ENCODE results near the gene MORN5. TPM values are rescaled to one million over a fixed set of nuclear protein-coding genes. Genes with fewer than 3 reads are reported as not detected.
"Not testable (repeated sequence)": the region's sequence is repeated elsewhere in the genome, so short reads cannot be mapped to it uniquely, and the experiment has no call there.

The MORN5 gene
- total RNA-seq, 1 donor from 2014 or later, result not detected

DNA sequence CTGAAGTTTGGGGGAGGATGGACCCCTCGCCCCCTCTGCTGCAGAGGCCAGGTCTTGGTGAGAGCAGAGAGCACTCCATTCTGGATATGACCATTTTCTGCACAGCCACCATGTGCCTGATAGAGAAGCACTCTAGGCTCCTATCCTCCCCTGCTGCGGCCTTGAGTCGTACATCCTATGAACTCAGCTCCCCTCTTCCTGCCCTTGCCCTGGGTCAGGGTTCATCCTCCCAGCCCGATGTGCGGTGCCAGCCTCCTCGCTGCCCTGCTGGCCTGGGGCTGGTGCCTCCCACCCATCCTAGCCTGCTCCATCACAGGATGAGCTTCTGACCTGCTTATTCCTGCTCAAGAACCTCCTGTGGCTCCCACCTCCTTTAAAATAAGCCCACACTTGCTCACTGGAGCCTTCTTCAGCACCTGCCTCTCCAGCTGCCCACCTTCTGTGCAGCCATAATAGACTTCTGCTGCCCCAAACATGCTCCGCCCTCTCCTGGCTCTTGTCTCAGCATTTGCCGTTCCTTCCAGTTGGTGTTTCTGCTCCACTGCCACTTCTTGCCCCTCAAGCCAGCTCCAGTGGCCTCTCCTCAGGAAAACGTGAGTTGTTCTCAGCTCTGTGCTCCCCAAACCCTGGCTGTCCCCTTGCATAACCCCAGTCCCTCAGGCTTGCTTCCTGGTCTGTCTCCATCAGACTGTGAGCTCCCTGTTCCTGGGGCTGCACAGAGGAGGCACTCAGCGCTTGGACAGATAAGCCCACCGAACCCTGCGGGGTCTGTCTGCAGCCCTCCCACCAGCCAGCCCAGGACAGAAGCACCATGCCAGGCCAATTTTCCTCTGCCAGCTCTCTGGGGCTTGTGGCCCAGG lies 44.3 kb upstream of the MORN5 start:
- DNase-seq (ENCODE audit: low spot score), result no peak
- H3K27me3 Mint-ChIP-seq (ENCODE audit: low read depth), result peaks cover 32% of the 10 kb centered on the region
- H3K9me3 Mint-ChIP-seq (ENCODE audit: low read depth), result no peaks in the 10 kb centered on the region
- H3K4me1 Mint-ChIP-seq (ENCODE audit: low read depth), result no peaks in the 10 kb centered on the region
- no peak overlapping the region for H3K27ac Mint-ChIP-seq (ENCODE audit: unreplicated experiment)
- H3K4me3 Mint-ChIP-seq (ENCODE audit: unreplicated experiment), result no peak overlapping the region
- TF ChIP-seq, protein P1, sequence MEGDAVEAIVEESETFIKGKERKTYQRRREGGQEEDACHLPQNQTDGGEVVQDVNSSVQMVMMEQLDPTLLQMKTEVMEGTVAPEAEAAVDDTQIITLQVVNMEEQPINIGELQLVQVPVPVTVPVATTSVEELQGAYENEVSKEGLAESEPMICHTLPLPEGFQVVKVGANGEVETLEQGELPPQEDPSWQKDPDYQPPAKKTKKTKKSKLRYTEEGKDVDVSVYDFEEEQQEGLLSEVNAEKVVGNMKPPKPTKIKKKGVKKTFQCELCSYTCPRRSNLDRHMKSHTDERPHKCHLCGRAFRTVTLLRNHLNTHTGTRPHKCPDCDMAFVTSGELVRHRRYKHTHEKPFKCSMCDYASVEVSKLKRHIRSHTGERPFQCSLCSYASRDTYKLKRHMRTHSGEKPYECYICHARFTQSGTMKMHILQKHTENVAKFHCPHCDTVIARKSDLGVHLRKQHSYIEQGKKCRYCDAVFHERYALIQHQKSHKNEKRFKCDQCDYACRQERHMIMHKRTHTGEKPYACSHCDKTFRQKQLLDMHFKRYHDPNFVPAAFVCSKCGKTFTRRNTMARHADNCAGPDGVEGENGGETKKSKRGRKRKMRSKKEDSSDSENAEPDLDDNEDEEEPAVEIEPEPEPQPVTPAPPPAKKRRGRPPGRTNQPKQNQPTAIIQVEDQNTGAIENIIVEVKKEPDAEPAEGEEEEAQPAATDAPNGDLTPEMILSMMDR (IDR thresholded peaks at IDR 0.05), result no peak
- H3K36me3 Mint-ChIP-seq (ENCODE audit: low read depth), result no peaks in the 10 kb centered on the region

DNA sequence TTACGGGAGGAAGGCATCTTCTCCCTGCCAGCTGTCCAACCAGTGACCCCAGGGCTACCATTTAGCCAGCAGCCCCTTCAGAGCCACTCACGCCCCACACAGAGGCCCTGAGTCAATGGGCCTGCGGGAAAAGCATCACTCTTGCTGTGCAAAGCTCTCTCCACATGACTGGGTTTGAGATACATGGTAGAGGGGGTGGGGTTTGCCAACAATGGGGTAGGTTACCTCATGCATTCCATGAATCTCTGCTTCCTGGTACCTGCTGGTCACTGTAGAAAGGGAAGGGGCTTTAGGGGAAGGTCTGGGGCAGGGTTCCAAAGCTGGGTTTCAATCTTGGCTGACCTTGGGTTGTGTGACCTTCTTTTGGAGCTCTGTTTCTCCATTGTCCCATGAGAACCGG lies 43.7 kb upstream of the MORN5 start:
- no peaks in the 10 kb centered on the region for H3K4me1 Mint-ChIP-seq (ENCODE audit: low read depth)
- peaks cover 32% of the 10 kb centered on the region for H3K27me3 Mint-ChIP-seq (ENCODE audit: low read depth)
- no peaks in the 10 kb centered on the region for H3K36me3 Mint-ChIP-seq (ENCODE audit: low read depth)
- no peak for DNase-seq (ENCODE audit: low spot score)
- no peaks in the 10 kb centered on the region for H3K9me3 Mint-ChIP-seq (ENCODE audit: low read depth)
- TF ChIP-seq, protein P1 (IDR thresholded peaks at IDR 0.05), result no peak
- H3K4me3 Mint-ChIP-seq (ENCODE audit: unreplicated experiment), result no peak overlapping the region
- H3K27ac Mint-ChIP-seq (ENCODE audit: unreplicated experiment), result no peak overlapping the region

DNA sequence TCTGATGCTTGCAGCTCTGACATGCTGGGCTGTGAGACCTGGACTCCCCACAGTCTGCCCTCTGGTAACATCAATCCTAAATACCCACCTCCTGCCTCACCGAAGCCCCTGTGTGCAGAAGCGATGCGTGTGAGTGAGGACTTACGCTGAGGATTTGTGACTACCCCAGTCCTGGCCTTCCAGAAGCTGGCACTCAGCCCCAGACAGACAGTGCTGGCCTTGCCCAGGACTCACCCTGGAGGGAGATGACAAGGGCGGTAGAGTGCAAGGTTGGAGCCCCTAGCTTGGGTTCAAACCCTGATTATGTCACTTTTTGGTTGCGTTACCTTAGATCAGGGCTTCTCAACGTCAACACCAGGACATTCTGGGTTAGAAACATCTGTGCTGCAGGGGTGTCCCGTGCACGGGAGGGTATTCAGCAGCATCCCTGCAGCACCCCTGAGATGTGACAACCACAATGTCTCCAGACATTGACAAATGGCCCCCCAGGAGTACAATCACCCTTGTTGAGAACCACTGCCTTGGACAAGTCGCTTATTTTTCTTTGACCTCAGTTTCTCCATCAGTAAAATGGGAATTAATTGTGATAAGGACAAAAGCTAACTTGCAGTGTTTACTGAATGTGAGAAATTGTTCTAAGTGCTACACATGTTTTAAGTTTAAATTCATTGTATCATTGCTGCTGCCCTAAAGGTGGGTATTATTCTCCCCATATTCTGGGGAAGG lies 43.1 kb upstream of the MORN5 start:
- no peak for DNase-seq (ENCODE audit: low spot score)
- TF ChIP-seq, protein P1 (IDR thresholded peaks at IDR 0.05), result no peak
- Mint-ChIP-seq H3K9me3 (ENCODE audit: low read depth) (no peaks in the 10 kb centered on the region), H3K4me3 (ENCODE audit: unreplicated experiment) (no peak overlapping the region), H3K36me3 (ENCODE audit: low read depth) (no peaks in the 10 kb centered on the region), H3K27ac (ENCODE audit: unreplicated experiment) (no peak overlapping the region), H3K27me3 (ENCODE audit: low read depth) (peaks cover 32% of the 10 kb centered on the region), H3K4me1 (ENCODE audit: low read depth) (no peaks in the 10 kb centered on the region)

DNA sequence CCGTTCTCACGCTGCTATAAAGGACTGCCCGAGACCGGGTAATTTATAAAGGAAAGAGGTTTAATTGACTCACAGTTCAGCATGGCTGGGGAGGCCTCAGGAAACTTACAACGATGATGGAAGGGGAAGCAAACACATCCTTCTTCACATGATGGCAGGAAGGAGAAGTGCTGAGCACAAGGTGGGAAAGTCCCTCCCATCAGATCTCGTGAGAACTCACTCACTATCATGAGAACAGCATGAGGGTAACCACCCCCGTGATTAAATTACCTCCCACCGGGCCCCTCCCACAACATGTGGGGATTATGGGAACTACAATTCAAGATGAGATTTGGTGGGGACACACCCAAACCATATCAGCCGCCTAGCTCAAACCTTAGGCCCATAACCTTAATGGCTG lies 42.5 kb upstream of the MORN5 start:
- not testable (repeated sequence) for H3K9me3 Mint-ChIP-seq (ENCODE audit: low read depth); H3K4me3 Mint-ChIP-seq (ENCODE audit: unreplicated experiment); H3K27ac Mint-ChIP-seq (ENCODE audit: unreplicated experiment); H3K4me1 Mint-ChIP-seq (ENCODE audit: low read depth); DNase-seq (ENCODE audit: low spot score); H3K36me3 Mint-ChIP-seq (ENCODE audit: low read depth)
- peaks cover 32% of the 10 kb centered on the region for H3K27me3 Mint-ChIP-seq (ENCODE audit: low read depth)

DNA sequence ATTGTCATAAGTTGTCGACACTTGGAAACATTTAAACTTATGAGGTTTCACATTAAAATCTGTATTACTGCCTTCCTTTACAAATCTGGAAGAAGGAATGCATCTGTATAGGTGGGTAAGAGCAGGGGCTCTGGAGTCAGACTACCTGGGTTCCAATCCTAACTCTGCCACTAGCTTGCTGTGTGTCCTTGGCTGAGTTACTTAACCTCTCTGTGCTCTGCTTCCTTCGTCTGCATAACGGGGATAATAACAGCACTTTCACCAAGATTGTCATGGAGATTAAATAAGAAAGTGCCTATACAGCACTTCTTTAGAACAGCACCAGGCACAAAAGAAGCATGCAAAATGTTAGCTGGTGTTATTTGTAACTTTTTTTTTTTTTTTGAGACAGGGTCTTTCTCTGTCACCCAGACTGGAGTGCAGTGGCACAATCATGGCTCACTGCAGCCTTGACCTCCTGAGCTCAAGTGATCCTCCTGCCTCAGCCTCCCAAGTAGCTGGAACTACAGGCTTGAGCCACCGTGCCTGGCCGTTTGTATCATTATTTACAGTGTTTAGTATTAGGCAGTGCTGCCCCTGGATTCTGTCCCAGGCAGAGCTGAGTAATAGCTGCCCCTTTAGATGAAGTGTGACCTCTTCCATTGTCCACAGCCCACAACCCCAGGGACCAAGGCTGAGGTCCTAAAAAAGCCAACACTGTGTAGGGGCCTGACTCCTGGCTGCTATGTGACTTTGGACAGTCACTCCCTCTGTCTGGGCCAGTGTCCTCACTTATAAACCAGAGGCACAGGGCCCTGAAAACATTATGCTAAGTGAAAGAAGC lies 41.2 kb upstream of the MORN5 start:
- Mint-ChIP-seq H3K4me1 (ENCODE audit: low read depth) (no peaks in the 10 kb centered on the region), H3K27ac (ENCODE audit: unreplicated experiment) (no peak overlapping the region), H3K27me3 (ENCODE audit: low read depth) (peaks cover 25% of the 10 kb centered on the region), H3K9me3 (ENCODE audit: low read depth) (no peaks in the 10 kb centered on the region), H3K4me3 (ENCODE audit: unreplicated experiment) (no peak overlapping the region), H3K36me3 (ENCODE audit: low read depth) (no peaks in the 10 kb centered on the region)
- DNase-seq (ENCODE audit: low spot score), result no peak
- TF ChIP-seq, protein P1 (IDR thresholded peaks at IDR 0.05), result no peak

Measured in chondrocyte (in vitro differentiated cells).